H9 (cell line): Measurements from ENCODE around the gene MUC5B. TPM values are rescaled to one million over a fixed set of nuclear protein-coding genes. Genes with fewer than 3 reads are reported as not detected.

Experiments used
- DNase-seq: peaks from one replicate; pipeline ENCODE4 v3.0.0-alpha.2; 2017
- H2AFZ ChIP-seq: one replicate; pipeline ENCODE4 v1.6.1; 2013; ENCODE audit warnings: mild to moderate bottlenecking, low read length, control low read depth, moderate library complexity
- H2AK5ac ChIP-seq: 2 replicates; pipeline ENCODE4 v1.6.1; 2013; ENCODE audit warnings: low read length, control low read depth, mixed read lengths; ENCODE audit not compliant: insufficient read length
- H2BK120ac ChIP-seq: one replicate; pipeline ENCODE4 v1.6.1; 2013; ENCODE audit warnings: low read depth, mild to moderate bottlenecking, low read length, control low read depth, inconsistent platforms; ENCODE audit not compliant: poor library complexity, severe bottlenecking
- H2BK12ac ChIP-seq: 2 replicates; pipeline ENCODE4 v1.6.1; 2013; ENCODE audit warnings: low read length, control low read depth, mixed read lengths, low read depth; ENCODE audit not compliant: insufficient read length
- H2BK15ac ChIP-seq: 2 replicates; pipeline ENCODE4 v1.6.1; 2013; ENCODE audit warnings: low read depth, low read length, control low read depth
- H2BK20ac ChIP-seq: one replicate; pipeline ENCODE4 v1.6.1; 2013; ENCODE audit warnings: low read depth, mild to moderate bottlenecking, low read length, control low read depth, inconsistent platforms; ENCODE audit not compliant: poor library complexity, severe bottlenecking
- H2BK5ac ChIP-seq: 2 replicates; pipeline ENCODE4 v1.6.1; 2013; ENCODE audit warnings: low read length, control low read depth, mixed read lengths; ENCODE audit not compliant: insufficient read length
- H3K14ac ChIP-seq: 2 replicates; pipeline ENCODE4 v1.6.1; 2013; ENCODE audit warnings: low read length, control low read depth; ENCODE audit not compliant: insufficient read depth
- H3K18ac ChIP-seq: 2 replicates; pipeline ENCODE4 v1.6.1; 2013; ENCODE audit warnings: low read depth, mild to moderate bottlenecking, mixed read lengths, low read length, control low read depth; ENCODE audit not compliant: insufficient read length
- H3K23ac ChIP-seq: 2 replicates; pipeline ENCODE4 v1.6.1; 2013; ENCODE audit warnings: low read length, control low read depth, mixed read lengths, low read depth; ENCODE audit not compliant: insufficient read length
- H3K23me2 ChIP-seq: 2 replicates; pipeline ENCODE4 v1.6.1; 2013; ENCODE audit warnings: low read depth, mild to moderate bottlenecking, mixed read lengths, low read length, control low read depth; ENCODE audit not compliant: insufficient read length, poor library complexity, severe bottlenecking
- H3K27ac ChIP-seq: 2 replicates; pipeline ENCODE4 v1.5.1; 2013; ENCODE audit warnings: low read length, control low read depth, mixed read lengths, low read depth; ENCODE audit not compliant: insufficient read length
- H3K27me3 ChIP-seq: 2 replicates; pipeline ENCODE4 v1.6.1; 2013; ENCODE audit warnings: low read length, control low read depth, inconsistent platforms; ENCODE audit not compliant: insufficient read depth
- H3K4ac ChIP-seq: 2 replicates; pipeline ENCODE4 v1.6.1; 2013; ENCODE audit warnings: low read depth, mild to moderate bottlenecking, control low read depth, inconsistent platforms, low read length, moderate library complexity
- H3K4me1 ChIP-seq: 2 replicates; pipeline ENCODE4 v1.6.1; 2013; ENCODE audit warnings: low read length, control low read depth, inconsistent platforms; ENCODE audit not compliant: insufficient read depth
- H3K4me2 ChIP-seq: 2 replicates; pipeline ENCODE4 v1.6.1; 2013; ENCODE audit warnings: low read length, control low read depth, mixed read lengths; ENCODE audit not compliant: insufficient read length, insufficient read depth
- H3K56ac ChIP-seq: 2 replicates; pipeline ENCODE4 v1.6.1; 2013; ENCODE audit warnings: low read depth, mild to moderate bottlenecking, mixed read lengths, low read length, control low read depth; ENCODE audit not compliant: insufficient read length
- H3K79me1 ChIP-seq: 2 replicates; pipeline ENCODE4 v1.6.1; 2013; ENCODE audit warnings: low read depth, mild to moderate bottlenecking, moderate library complexity, low read length, control low read depth, inconsistent platforms; ENCODE audit not compliant: insufficient read depth, poor library complexity, severe bottlenecking
- H3K79me2 ChIP-seq: 2 replicates; pipeline ENCODE4 v1.6.1; 2013; ENCODE audit warnings: low read length, control low read depth, inconsistent platforms; ENCODE audit not compliant: insufficient read depth
- H3K9ac ChIP-seq: 2 replicates; pipeline ENCODE4 v1.6.1; 2013; ENCODE audit warnings: low read length, control low read depth, mixed read lengths; ENCODE audit not compliant: insufficient read length; ENCODE audit errors: extremely low read depth
- H3K9me3 ChIP-seq: one replicate; pipeline ENCODE4 v1.6.1; 2013; ENCODE audit warnings: low read depth, low read length, inconsistent platforms; ENCODE audit not compliant: control insufficient read depth
- H3T11ph ChIP-seq: one replicate; pipeline ENCODE4 v1.6.1; 2013; ENCODE audit warnings: mild to moderate bottlenecking, low read length, control low read depth, inconsistent platforms
- H4K20me1 ChIP-seq: one replicate; pipeline ENCODE4 v1.6.1; 2013; ENCODE audit not compliant: control insufficient read depth, insufficient read length, insufficient read depth
- H4K5ac ChIP-seq: 2 replicates; pipeline ENCODE4 v1.6.1; 2013; ENCODE audit warnings: low read depth, mild to moderate bottlenecking, mixed read lengths, low read length, control low read depth; ENCODE audit not compliant: insufficient read length
- H4K8ac ChIP-seq: replicated peaks from 2 replicates; pipeline ENCODE4 v1.6.1; 2013; ENCODE audit warnings: low read length, control low read depth, mixed read lengths, low read depth; ENCODE audit not compliant: insufficient read length
- H4K91ac ChIP-seq: 2 replicates; pipeline ENCODE4 v1.6.1; 2013; ENCODE audit warnings: low read depth, mild to moderate bottlenecking, moderate library complexity, mixed read lengths, low read length, control low read depth; ENCODE audit not compliant: insufficient read length
- H3K27ac Mint-ChIP-seq, 3 experiments: 2 replicates in 2 of 3; 3 replicates in 1 of 3; pipeline ENCODE4 v1.8.0; 2020 to 2021; ENCODE audit warnings: mixed read lengths in 3 of 3, mild to moderate bottlenecking in 1 of 3, moderate library complexity in 1 of 3
- H3K27me3 Mint-ChIP-seq: 2 replicates; pipeline ENCODE4 v1.8.0; 2021; ENCODE audit warnings: low read depth, mild to moderate bottlenecking, moderate library complexity, mixed read lengths
- H3K36me3 Mint-ChIP-seq, 3 experiments: 2 replicates in 2 of 3; 3 replicates in 1 of 3; pipeline ENCODE4 v1.8.0; 2020 to 2021; ENCODE audit warnings: low read depth in 3 of 3, mixed read lengths in 3 of 3; ENCODE audit not compliant: insufficient read depth in 1 of 3
- H3K4me1 Mint-ChIP-seq, 2 experiments: 2 replicates each; pipeline ENCODE4 v1.8.0; 2020; ENCODE audit warnings: mixed read lengths in 2 of 2
- H3K4me3 Mint-ChIP-seq, 2 experiments: 2 replicates in 1 of 2; 3 replicates in 1 of 2; pipeline ENCODE4 v1.8.0; 2020 to 2021; ENCODE audit warnings: mild to moderate bottlenecking in 2 of 2, mixed read lengths in 2 of 2, moderate library complexity in 1 of 2
- H3K9me3 Mint-ChIP-seq, 2 experiments: 2 replicates in 1 of 2; 3 replicates in 1 of 2; pipeline ENCODE4 v1.8.0; 2020; ENCODE audit warnings: mild to moderate bottlenecking in 2 of 2, mixed read lengths in 2 of 2, moderate library complexity in 1 of 2
- CTCF ChIP-seq: fragments of 200-600 bp; sonication (generic); conservative IDR thresholded peaks from 3 replicates; pipeline ENCODE4 v1.8.0; 2021; ENCODE audit warnings: antibody characterized with exemption, mild to moderate bottlenecking
- WGBS: extraction: QIAGEN DNeasy Blood & Tissue Kit; methylation state at CpG from one replicate; pipeline ENCODE4 v1.1.7; 2013; ENCODE audit warnings: missing lambda C conversion rate, low lambda C conversion rate, mixed read lengths; ENCODE audit not compliant: insufficient read length; ENCODE audit errors: extremely low coverage; 5-methylcytosine and 5-hydroxymethylcytosine counted together
- total RNA-seq: library from RNA; stranded (reverse); gene quantifications from 2 replicates; pipeline ENCODE4 v1.2.1, GENCODE V29; 2021

MUC5B gene
- total RNA-seq, 1 experiment from 2014 or later, result not detected

- Mint-ChIP-seq H3K4me1 (peaks cover under 1 to 2% of the 10 kb centered on the region in 2 experiments; a peak in 2 of 4 replicates), H3K4me3 (no peak overlapping the region), H3K27ac (no peak overlapping the region), H3K9me3 (no peaks in the 10 kb centered on the region), H3K27me3 (no peaks in the 10 kb centered on the region), H3K36me3 (peaks cover 3 to 38% (median 29%) of the 10 kb centered on the region in 3 experiments; a peak in 6 of 7 replicates)
- no peak overlapping the region for H2BK15ac ChIP-seq
- H2AK5ac ChIP-seq, result no peak overlapping the region
- no peak overlapping the region for H3K23ac ChIP-seq
- H4K91ac ChIP-seq, result no peak overlapping the region
- no peak for TF ChIP-seq CTCF
- H4K5ac ChIP-seq, result no peak overlapping the region
- no peak overlapping the region for H3K14ac ChIP-seq
- H3K4me2 ChIP-seq, result no peak overlapping the region
- H4K20me1 ChIP-seq, result no peaks in the 10 kb centered on the region
- H3K27me3 ChIP-seq, result no peaks in the 10 kb centered on the region
- WGBS, result no CpG with 5 or more reads among the region's 32 CpGs
- no peak overlapping the region for H3K18ac ChIP-seq
- H2AFZ ChIP-seq, result no peak overlapping the region
- H3K27ac ChIP-seq, result no peak overlapping the region
- H3K4ac ChIP-seq, result no peak overlapping the region
- no peak overlapping the region for H2BK5ac ChIP-seq
- H3K79me1 ChIP-seq, result no peaks in the 10 kb centered on the region
- no peak overlapping the region for H2BK12ac ChIP-seq
- no peaks in the 10 kb centered on the region for H3K9me3 ChIP-seq
- H3K9ac ChIP-seq, result no peak overlapping the region
- H3K4me1 ChIP-seq, result no peaks in the 10 kb centered on the region
- DNase-seq, result no peak
- no peak overlapping the region for H4K8ac ChIP-seq
- H2BK20ac ChIP-seq, result no peak overlapping the region
- no peaks in the 10 kb centered on the region for H3K79me2 ChIP-seq
- no peaks in the 10 kb centered on the region for H3K23me2 ChIP-seq
- H2BK120ac ChIP-seq, result no peak overlapping the region
- no peak overlapping the region for H3T11ph ChIP-seq
- no peak overlapping the region for H3K56ac ChIP-seq
These were observed 53.4 kb downstream of the MUC5B start for GRCh38 chr11:1276041-1276790.
